NCI-H187 treated with DMSO at 0.1 percent for 48 hours (cell line): ENCODE results near the gene AP2B1.
"Not testable (repeated sequence)": the region's sequence is repeated elsewhere in the genome, so short reads cannot be mapped to it uniquely, and the experiment has no call there.

Source experiments
- DNase-seq: peaks from one replicate; lab custom pipeline; 2025; lab: John Stamatoyannopoulos, UW

Gene AP2B1

DNA sequence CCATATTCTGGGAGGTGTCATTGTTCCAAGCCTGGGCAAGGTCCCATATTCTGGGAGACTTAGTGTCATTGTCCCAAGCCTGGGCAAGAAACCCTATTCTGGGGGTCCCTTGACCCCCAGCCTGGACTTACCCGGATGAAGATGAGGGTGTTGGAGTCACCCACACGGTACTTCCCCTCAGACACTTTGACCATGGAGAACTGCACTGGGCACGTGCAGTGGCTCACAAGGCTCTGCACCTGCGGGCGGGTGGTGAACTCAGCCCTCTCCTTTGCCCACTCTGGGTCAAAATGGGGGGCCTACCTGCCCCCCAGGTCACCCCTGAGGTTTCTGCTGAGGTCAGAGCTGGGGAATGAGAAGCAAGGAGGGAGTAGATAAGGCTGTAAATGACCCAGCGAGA, 161.9 kb downstream of the AP2B1 start:
- no peak for DNase-seq

DNA sequence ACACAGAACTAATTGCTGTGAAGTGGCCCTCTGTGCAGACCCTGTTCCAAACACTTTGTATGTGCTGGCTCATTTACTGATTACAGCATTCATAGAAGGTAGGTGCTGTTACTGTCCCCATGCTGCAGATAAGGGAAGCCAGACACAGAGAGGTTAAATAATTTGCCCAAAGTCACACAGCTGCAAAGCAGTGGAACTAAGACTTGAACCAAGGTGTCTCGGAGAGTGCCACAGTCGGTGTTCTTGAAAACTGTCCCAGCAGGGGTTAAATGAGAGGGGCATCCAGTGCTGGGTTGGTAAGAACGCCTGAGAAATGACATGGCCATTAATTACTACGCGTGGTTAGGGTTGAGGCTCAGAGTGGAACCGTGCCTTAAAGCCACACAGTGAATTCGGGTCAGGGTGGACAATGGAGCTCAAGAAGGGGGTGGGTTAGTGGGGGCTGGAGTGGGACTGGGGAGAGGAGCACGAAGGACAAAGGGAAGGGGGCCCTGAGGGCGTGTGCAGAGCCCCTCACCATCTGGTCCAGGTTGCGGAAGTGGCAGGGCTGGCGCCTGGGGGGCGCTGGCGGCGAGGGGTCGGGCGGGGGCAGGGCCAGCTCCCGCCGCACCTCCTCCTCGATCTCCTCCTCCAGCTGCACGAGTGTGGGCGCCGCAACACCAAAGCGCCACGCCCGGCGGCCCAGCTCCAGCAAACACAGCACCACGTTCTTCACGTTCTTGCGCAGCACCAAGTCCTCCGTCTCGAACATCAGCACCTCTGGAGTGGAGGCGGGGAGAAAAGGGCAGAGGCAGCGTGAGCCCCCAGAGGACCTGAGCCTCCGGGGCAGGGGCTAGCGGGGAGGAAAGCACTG, 162.7 kb downstream of the AP2B1 start:
- DNase-seq = no peak

DNA sequence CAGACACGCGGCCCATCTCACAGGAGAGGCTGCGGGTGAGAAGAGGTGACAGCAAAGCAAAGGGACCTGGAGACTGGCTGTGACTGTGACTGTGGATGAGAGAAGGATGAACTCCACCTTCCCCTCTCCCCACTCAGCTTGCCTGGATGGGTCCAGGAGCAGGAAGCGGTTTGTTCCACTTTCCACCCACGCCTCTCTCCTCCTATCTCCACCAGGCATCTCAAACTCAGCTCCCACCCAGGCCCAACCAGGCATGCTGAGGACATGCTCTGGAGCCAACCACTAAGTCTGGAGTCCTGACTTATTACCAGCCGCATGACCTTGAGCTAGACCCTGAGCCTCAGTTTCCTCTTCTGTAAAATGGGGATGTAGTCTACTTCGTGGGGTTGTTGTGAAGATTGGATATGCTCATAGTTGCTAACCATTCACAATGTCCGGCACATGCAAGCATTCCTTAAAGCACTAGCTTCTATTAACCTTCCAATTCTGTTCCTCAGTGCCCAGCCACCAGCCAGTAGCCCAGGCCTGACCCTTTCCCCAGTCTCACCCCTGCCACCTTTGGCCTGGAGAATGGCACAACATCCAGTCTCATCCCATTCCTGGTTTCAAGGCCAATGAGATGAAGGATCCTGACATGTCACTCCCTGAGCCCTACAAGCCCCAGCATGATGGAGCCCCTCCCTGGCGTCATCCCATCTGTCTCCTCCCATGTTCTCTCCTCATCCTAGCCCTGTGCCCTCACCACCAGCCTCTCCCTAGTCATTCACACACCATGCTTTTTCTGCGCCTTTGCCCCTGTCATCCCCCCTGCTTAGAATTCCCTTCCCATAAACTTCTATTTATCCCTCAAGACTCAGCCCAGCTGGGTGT, 163.6 kb downstream of the AP2B1 start:
- DNase-seq = no peak

DNA sequence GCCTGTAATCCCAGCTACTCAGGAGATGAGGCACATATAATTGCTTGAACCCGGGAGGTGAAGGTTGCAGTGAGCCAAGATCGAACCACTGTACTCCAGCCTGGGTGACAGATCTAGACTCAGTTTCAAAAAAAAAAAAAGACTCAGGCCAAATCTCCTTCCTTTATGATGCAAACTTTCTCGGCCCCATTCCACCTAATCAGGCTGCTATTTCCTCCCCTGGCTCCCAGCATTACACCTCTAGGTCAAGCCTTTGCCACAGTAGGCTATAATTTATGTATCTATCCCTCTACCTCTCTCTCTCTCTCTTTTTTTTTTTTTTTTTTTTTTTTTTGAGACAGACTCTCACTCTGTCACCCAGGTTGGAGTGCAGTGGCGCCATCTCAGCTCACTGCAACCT, 164.4 kb downstream of the AP2B1 start:
- not testable (repeated sequence) for DNase-seq

DNA sequence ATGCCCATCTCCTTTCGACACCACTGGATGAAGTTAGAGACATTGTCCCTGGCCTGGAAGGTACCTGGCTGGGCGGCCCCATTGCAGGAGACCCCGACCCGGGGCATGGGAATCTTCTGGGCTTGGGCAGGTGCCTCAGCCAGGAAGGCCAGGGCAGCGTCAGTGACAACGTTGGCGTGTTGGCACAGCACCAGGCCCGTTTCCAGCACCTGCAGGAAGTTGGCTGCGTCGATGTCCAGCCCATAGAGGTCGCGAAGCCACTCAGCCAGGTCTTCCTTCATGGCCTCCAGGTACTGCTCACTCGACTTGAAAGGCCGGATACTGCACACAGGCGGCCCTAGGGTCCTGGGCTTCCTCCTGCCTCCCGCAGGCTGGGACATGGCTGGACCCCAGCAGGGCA, 165.3 kb downstream of the AP2B1 start:
- DNase-seq = no peak

DNA sequence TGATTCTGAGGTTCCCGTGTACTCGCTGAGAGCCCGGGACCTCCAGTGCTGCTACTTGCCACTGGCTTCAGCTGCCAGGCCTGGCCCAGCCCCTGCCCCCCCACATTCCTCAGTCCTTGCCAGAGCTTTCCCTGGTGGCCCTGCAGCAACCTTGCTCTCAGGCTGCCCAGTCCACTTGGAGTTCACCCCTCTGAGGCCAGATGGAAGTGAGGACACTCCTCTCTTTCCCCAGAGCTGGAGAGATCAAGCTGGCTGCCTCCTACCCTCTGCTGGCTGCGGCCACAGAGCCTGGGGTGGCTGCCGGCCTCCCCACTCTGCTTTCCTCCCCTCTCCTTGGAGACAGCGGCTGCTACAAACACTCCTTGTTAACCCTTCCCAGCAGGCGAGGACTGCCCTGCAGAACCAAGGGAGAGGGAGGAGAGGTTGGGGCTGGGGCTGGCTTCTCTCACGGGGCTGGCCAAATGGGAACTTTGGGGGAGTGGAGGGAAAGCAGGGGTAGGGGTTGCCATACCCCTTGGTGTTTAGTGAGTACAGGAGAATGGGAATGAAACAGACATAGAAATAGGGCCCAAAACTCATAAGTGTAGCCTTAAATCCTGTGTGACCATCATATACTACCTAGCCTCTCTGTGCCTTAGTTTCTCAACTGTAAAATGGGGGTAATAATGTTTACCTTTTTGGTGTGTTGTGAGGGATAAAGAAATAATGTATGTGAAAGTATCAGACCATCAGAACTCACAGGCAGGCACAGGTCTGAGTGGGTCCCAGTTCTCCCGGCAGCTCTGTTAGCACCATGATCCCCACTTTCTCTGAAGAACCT, 166.0 kb downstream of the AP2B1 start, which contains the start of gene GAS2L2:
GAS2L2 (minus strand) TSS at position 295 of the 820 bp plus-strand sequence. CDS start 389 bp downstream, outside the sequence.
- no peak for DNase-seq

DNA sequence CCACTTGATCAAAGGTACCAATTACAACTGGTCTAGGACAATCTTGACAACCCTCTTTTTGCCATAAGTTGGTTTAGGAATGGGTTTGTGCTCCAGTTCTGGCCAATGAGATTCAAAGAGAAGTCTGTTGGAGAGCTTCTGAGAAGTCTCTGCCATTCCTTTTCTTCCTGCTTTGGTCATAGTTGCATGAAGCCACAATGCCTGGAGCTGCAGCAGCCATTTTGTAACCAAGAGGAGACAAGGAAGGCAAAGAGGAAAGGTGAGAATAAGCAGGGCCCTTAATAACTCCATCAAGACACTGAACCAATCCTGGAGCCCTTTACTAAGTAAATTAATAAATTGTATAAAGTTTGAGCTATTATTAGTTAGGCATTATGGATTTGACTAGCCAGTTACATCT, 170.1 kb downstream of the AP2B1 start:
- DNase-seq = no peak

DNA sequence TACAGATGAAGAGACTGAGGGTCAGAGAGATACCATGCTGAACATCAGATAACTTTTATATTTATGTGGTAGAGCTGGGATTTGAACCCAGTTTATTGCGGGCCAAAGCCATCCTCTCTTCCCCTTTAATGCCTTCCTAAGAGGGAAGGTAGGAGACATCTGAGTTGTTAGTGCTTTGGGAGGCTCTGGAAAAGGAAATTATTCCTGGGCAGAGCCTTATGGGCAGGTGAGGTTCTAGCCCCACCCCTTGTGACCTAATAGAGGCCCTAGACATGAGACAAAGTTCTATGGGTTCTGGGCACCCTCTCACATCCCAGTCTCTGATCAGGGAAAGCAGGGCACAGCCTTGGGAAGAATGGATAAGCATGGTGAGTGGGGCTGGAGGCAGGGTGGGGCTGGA, 173.5 kb downstream of the AP2B1 start, which contains the start of gene C17orf50:
C17orf50 (plus strand) TSS at position 301 of the 400 bp plus-strand sequence; CDS start at position 356, 55 bp downstream.
- DNase-seq = no peak

DNA sequence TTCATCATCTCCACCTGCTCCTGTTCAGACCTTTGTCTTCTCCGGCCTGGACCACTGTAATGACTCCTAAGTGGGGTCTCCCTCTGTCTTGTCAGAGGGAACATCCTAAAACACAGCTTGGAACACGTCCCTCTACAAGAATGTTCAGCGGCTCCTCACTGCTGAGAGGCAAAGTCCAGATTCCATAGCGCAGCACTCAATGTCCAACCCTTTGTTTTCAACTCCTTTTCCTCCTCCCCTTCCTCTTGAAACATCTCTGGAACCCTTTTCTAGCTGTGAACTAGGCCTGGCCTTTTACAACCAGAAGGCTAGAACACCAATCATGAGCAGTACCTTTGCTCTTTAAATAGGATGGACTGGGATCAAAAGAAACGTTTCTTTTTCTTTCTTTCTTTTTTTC, 174.5 kb downstream of the AP2B1 start:
- DNase-seq = no peak

DNA sequence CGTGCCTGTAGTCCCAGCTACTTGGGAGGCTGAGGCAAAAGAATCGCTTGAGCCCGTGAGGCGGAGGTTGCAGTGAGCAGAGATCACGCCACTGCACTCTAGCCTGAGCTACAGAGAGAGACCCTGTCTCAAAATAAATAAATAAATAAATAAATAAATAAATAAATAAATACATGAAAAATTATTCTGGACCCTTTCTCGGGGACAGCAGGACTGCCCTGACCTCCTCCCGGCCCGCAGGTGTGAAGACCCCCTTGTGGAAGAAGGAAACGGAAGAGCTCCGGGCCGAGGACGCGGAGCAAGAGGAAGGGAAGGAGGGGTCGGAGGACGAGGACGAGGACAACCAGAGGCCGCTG, 176.6 kb downstream of the AP2B1 start:
- no peak for DNase-seq

DNA sequence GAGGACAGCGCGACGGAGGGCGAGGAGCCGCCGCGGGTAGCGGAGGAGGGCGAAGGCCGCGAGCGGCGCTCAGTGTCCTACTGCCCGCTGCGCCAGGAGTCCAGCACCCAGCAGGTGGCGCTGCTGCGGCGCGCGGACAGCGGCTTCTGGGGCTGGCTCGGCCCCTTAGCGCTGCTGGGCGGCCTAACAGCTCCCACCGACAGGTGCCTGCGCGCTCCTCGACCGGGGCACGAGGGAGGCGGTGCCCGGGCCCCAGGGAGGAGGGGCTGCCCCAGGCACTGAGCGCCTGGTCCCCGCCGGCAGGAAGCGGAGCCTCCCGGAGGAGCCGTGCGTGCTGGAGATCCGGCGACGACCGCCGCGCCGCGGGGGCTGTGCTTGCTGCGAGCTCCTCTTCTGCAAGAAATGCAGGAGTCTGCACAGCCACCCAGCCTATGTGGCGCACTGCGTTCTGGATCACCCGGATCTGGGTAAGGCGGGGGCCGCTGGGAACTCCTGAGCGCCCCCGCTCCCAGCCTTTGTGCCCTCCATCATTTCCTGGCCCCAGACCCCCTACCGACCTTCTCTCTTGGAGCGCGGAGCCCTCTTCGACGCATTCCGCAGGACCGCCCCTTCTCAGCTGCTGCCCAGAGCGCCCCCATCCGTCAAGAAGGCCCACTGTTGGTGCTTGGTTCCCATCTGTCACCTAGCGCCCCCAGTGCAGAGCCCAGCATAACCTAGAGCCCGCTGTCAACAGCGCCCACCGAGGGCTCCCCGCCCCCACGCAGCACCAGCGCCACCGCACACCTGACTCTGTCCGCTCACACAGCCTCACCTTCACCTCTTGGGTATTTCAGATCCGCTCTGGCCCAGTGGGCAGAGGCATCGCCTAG, 177.2 kb downstream of the AP2B1 start:
- peak; percentile 28 for DNase-seq

DNA sequence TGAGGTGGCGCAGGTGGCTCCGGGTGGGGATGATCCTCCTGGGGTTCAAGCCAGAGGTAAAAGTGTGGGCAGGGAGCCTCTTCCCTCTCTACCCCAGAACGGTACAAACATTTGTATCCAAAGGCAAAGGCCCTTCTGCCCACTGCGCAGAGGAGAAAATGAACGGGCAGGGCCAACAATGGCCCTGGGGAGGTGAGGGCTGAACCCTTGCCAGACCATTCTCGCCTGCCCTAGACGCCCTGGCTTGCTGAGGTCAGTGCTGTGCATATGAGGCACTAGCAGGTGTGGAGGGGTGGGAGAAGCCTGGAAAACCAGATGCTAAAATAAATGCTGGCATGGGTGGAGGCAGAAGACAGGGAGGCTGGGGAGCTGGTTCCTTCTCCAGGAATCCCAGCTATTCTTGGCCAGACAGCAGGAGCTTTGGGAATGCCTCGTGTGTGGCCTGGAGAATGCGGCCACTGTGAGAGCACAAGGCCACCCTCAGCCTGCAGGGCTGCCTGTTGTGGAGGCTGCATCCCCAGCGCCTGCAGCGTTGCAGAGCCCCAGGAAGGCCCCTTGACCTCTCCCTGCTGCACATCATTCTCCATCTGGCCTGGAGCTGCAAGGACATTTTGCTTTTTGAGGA, 178.1 kb downstream of the AP2B1 start:
- no peak for DNase-seq

DNA sequence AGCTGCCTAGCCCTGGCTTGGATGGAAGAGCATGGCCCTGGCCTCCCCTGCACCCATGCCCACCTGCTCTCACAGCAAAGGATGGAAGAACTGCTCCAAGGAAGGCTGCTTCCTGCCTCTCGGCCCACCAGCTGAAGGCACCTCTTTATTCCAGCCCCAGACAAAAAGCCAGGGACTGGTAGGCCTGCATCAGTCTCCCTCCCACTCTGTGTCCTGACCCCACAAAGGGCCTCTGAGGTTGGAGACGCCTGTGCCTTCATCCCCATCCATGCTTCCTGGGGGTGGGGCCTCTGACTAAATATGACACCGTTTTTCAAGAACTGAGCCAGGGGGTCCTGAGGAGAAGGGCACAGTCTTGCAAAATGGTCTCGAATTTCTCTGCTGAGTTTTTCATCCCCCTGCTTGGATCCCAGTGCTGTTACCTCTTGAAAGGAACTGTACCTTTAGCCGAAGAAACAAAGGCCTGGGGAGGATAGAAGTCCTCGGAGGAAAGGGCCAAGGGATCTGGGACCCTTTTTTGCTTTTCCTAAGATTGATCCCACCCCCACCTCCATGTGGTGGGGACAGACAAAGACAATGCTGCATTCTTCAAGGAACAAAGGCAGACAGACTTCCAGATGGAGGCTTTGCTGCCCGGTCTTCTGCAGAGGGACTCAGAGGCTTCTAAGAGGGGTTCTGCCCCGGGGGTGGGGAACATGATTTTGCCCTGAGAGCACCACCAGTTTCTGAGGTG, 178.8 kb downstream of the AP2B1 start:
- no peak for DNase-seq

DNA sequence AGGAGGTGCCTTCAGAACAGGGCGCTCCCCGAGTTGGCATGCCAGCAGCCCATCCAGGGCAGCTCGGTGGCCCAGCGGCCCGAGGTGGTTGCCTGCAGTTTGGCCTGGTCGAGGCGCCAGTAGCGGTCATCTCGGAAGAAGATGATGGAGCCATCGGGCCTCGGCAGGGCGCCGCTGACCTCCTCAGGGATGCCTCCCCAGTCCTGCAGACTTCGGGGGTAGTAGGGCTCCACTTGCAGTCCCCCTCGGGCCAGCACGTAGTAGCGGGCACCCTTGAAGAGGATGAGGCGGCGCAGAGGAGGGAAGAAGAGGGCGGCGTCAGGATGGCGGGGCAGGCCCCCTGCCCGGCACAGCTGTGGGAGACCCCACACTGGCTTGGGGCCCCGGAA, 179.4 kb downstream of the AP2B1 start:
- no peak for DNase-seq

DNA sequence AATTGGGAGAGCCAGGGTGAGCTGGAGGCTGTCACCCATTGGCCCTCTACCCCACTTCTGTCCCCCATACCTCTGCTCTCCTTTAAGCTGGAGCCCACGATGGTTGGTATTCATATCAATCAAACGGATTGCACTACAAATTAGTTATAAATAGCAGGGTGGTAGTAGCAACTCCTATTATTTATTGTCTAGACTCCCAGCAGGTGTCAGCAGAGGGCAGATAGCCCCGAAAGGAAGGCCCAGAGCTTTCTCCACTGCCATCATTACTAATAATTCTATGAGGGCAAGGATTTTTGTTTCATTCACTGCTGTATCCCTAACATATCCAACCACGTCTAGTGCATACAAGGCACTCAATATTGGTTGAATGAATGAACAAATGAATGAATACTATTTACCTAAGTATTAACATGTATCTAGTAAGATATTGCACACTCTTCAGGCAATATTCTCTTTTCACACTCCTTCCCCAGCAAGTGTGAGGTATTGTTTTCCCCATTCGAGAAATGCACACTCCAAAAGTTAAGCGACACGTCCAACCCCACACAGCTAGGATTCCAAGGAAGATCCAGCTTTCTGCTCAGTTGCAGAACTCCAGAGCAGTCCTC, 179.9 kb downstream of the AP2B1 start:
- no peak for DNase-seq

DNA sequence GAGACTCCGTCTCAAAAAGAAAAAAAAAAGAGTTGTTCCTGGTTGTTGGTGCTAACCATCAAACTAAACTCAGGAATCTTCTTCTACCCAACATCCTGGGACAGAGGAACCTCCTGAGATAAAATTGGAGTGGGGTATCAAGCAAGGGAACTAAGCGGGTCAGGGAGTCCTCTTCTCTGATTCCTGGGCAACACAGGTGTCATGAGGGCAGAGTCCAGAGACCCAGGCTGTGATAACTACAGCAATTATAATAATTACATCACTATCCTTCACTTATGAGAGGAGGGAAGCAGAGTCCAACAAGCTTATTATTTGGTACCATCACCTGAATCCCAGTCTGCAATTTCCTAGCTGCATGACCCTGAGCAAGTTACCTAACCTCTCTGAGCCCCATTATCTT, 181.7 kb downstream of the AP2B1 start:
- no peak for DNase-seq

DNA sequence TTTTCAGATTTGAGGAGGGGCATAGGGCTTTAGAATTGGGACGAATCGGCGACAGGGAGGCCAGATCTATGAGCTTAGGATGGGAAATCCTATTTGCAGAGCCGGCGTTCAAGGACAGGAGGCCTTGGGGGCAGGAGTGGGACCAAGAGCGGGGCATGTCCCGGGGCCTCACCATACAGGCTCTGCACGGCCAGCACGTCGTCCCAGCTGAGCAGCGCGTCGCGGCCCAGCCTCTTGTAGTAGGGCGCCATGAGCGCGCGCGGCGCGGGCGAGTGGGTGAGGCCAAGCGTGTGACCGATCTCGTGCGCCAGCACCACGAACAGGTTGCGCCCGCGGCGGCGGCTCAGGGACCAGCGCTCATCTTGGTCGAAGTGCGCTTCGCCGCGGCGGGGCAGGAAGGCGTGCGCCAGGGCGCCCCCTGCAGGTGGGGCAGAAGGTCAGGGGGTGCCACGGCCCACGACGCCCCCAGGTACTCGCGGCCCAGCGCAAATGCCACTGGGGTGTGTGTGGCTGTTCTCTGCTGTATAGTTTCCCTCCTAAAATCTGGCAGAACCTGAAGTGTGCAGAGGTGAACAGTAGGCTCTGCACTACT, 182.9 kb downstream of the AP2B1 start:
- no peak for DNase-seq

DNA sequence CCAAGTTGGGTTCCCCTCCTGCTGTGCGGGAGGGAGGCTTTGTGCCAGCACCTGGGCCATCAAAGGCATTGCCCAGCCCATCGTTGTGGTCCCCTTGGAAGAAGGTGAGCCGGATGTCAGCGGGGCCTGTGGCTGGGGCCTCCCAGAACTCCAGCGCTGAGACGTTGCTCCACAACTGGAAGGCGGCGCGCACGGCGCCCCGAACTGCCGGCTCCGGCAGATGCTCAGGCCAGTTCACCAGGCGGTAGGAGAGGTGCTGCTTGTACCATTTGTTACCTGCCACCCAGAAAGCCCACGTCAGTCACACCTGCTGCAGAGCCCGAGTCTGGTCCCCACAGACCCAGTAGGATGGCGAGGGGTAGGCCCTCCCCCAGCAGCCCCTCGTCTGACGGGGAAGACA, 186.0 kb downstream of the AP2B1 start:
- DNase-seq = no peak
